Activated T-helper 17 cell treated with anti-CD3 and anti-CD28 coated beads, Interleukin-2, amount 50 U/mL, for 72 hours (primary cell): ENCODE results near the gene LYPD6B. TPM values are rescaled to one million over a fixed set of nuclear protein-coding genes. Genes with fewer than 3 reads are reported as not detected.

Experiments
- ATAC-seq: fragments of 150-1000 bp; cut with Tn5 transposase; replicated peaks from 2 replicates; pipeline ENCODE4 v1.10.0; 2021; ENCODE audit warnings: mild to moderate bottlenecking, moderate library complexity
- H3K27ac Mint-ChIP-seq: one replicate; pipeline ENCODE4 v1.8.0; 2022; ENCODE audit warnings: mixed read lengths
- H3K27me3 Mint-ChIP-seq: one replicate; pipeline ENCODE4 v1.8.0; 2022; ENCODE audit warnings: mixed read lengths
- H3K36me3 Mint-ChIP-seq: one replicate; pipeline ENCODE4 v1.8.0; 2022; ENCODE audit warnings: low read depth, mild to moderate bottlenecking, mixed read lengths
- H3K4me1 Mint-ChIP-seq: one replicate; pipeline ENCODE4 v1.8.0; 2022; ENCODE audit warnings: mixed read lengths
- H3K4me3 Mint-ChIP-seq: one replicate; pipeline ENCODE4 v1.8.0; 2022; ENCODE audit warnings: mild to moderate bottlenecking, mixed read lengths
- H3K9me3 Mint-ChIP-seq: one replicate; pipeline ENCODE4 v1.8.0; 2022; ENCODE audit warnings: mixed read lengths
- total RNA-seq, 2 donors: library from RNA; stranded (reverse); gene quantifications; one replicate each; pipeline ENCODE4 v1.2.3, GENCODE V29; 2022

LYPD6B gene
- total RNA-seq, 2 donors from 2014 or later = not detected

- H3K4me3 Mint-ChIP-seq = no peak overlapping the region
- ATAC-seq = no peak
- H3K36me3 Mint-ChIP-seq = peaks cover 72% of the 10 kb centered on the region
- H3K9me3 Mint-ChIP-seq = no peaks in the 10 kb centered on the region
- H3K4me1 Mint-ChIP-seq = peaks cover 11% of the 10 kb centered on the region
- H3K27me3 Mint-ChIP-seq = no peaks in the 10 kb centered on the region
- H3K27ac Mint-ChIP-seq = no peak overlapping the region
Measured at GRCh38 chr2:149002891-149003740, 35.4 kb upstream of the LYPD6B start.

GRCh38 chr2:149004836-149005235 is 33.7 kb upstream of the LYPD6B start:
- Mint-ChIP-seq H3K9me3 (no peaks in the 10 kb centered on the region), H3K27ac (no peak overlapping the region), H3K4me3 (no peak overlapping the region), H3K4me1 (peaks cover 11% of the 10 kb centered on the region), H3K36me3 (peaks cover 75% of the 10 kb centered on the region), H3K27me3 (no peaks in the 10 kb centered on the region)
- no peak for ATAC-seq

GRCh38 chr2:149005471-149006077 is 32.9 kb upstream of the LYPD6B start:
- peaks cover 76% of the 10 kb centered on the region for H3K36me3 Mint-ChIP-seq
- H3K27me3 Mint-ChIP-seq = no peaks in the 10 kb centered on the region
- ATAC-seq = no peak
- no peak overlapping the region for H3K27ac Mint-ChIP-seq
- H3K4me3 Mint-ChIP-seq = no peak overlapping the region
- H3K4me1 Mint-ChIP-seq = peaks cover 6% of the 10 kb centered on the region
- no peaks in the 10 kb centered on the region for H3K9me3 Mint-ChIP-seq

- no peak for ATAC-seq
- Mint-ChIP-seq H3K36me3 (peaks cover 76% of the 10 kb centered on the region), H3K4me3 (no peak overlapping the region), H3K9me3 (no peaks in the 10 kb centered on the region), H3K4me1 (no peaks in the 10 kb centered on the region), H3K27ac (no peak overlapping the region), H3K27me3 (no peaks in the 10 kb centered on the region)
Measured at GRCh38 chr2:149006883-149007543, 31.5 kb upstream of the LYPD6B start.

- peaks cover 72% of the 10 kb centered on the region for H3K36me3 Mint-ChIP-seq
- H3K9me3 Mint-ChIP-seq = no peaks in the 10 kb centered on the region
- ATAC-seq = no peak
- H3K4me1 Mint-ChIP-seq = no peaks in the 10 kb centered on the region
- no peak overlapping the region for H3K27ac Mint-ChIP-seq
- H3K27me3 Mint-ChIP-seq = no peaks in the 10 kb centered on the region
- H3K4me3 Mint-ChIP-seq = no peak overlapping the region
Measured at GRCh38 chr2:149008381-149008780, 30.1 kb upstream of the LYPD6B start.

- no peaks in the 10 kb centered on the region for H3K4me1 Mint-ChIP-seq
- ATAC-seq = no peak
- H3K4me3 Mint-ChIP-seq = no peak overlapping the region
- H3K27ac Mint-ChIP-seq = no peak overlapping the region
- H3K27me3 Mint-ChIP-seq = no peaks in the 10 kb centered on the region
- peaks cover 59% of the 10 kb centered on the region for H3K36me3 Mint-ChIP-seq
- no peaks in the 10 kb centered on the region for H3K9me3 Mint-ChIP-seq
Measured at GRCh38 chr2:149009576-149010461, 28.7 kb upstream of the LYPD6B start.

- no peaks in the 10 kb centered on the region for H3K9me3 Mint-ChIP-seq
- no peak overlapping the region for H3K4me3 Mint-ChIP-seq
- H3K27me3 Mint-ChIP-seq = no peaks in the 10 kb centered on the region
- H3K4me1 Mint-ChIP-seq = peaks cover 4% of the 10 kb centered on the region
- peaks cover 53% of the 10 kb centered on the region for H3K36me3 Mint-ChIP-seq
- ATAC-seq = no peak
- no peak overlapping the region for H3K27ac Mint-ChIP-seq
Measured at GRCh38 chr2:149012545-149012944, 26.0 kb upstream of the LYPD6B start.

- Mint-ChIP-seq H3K27ac (peak overlapping the region; percentile 16), H3K4me3 (no peak overlapping the region), H3K9me3 (no peaks in the 10 kb centered on the region), H3K27me3 (no peaks in the 10 kb centered on the region), H3K36me3 (peaks cover 45% of the 10 kb centered on the region), H3K4me1 (peaks cover 5% of the 10 kb centered on the region)
- no peak for ATAC-seq
Measured at GRCh38 chr2:149015501-149015900, 23.0 kb upstream of the LYPD6B start.

- peaks cover 45% of the 10 kb centered on the region for H3K36me3 Mint-ChIP-seq
- no peak overlapping the region for H3K4me3 Mint-ChIP-seq
- H3K4me1 Mint-ChIP-seq = peaks cover 5% of the 10 kb centered on the region
- H3K27ac Mint-ChIP-seq = peak overlapping the region; percentile 16
- H3K27me3 Mint-ChIP-seq = no peaks in the 10 kb centered on the region
- no peaks in the 10 kb centered on the region for H3K9me3 Mint-ChIP-seq
- no peak for ATAC-seq
Measured at GRCh38 chr2:149015926-149016563, 22.5 kb upstream of the LYPD6B start.

- Mint-ChIP-seq H3K27ac (peak overlapping the region; percentile 55), H3K27me3 (no peaks in the 10 kb centered on the region), H3K4me1 (peaks cover 5% of the 10 kb centered on the region), H3K9me3 (no peaks in the 10 kb centered on the region), H3K4me3 (no peak overlapping the region), H3K36me3 (peaks cover 38% of the 10 kb centered on the region)
- peak; percentile 69 for ATAC-seq
Measured at GRCh38 chr2:149017116-149017985, 21.1 kb upstream of the LYPD6B start.

- no peak overlapping the region for H3K27ac Mint-ChIP-seq
- H3K4me3 Mint-ChIP-seq = no peak overlapping the region
- no peak for ATAC-seq
- no peaks in the 10 kb centered on the region for H3K27me3 Mint-ChIP-seq
- peaks cover 5% of the 10 kb centered on the region for H3K4me1 Mint-ChIP-seq
- H3K36me3 Mint-ChIP-seq = peaks cover 44% of the 10 kb centered on the region
- no peaks in the 10 kb centered on the region for H3K9me3 Mint-ChIP-seq
Measured at GRCh38 chr2:149018981-149019380, 19.5 kb upstream of the LYPD6B start.

- Mint-ChIP-seq H3K27me3 (no peaks in the 10 kb centered on the region), H3K9me3 (no peaks in the 10 kb centered on the region), H3K36me3 (peaks cover 52% of the 10 kb centered on the region), H3K4me1 (peaks cover 5% of the 10 kb centered on the region), H3K27ac (no peak overlapping the region), H3K4me3 (no peak overlapping the region)
- ATAC-seq = no peak
Measured at GRCh38 chr2:149019768-149020167, 18.7 kb upstream of the LYPD6B start.

- Mint-ChIP-seq H3K36me3 (peaks cover 53% of the 10 kb centered on the region), H3K27ac (no peak overlapping the region), H3K27me3 (no peaks in the 10 kb centered on the region), H3K4me1 (peaks cover 5% of the 10 kb centered on the region), H3K4me3 (no peak overlapping the region), H3K9me3 (no peaks in the 10 kb centered on the region)
- no peak for ATAC-seq
Measured at GRCh38 chr2:149020432-149020851, 18.1 kb upstream of the LYPD6B start.
